ENCODE data around the gene VWA5B2.
"Not testable (repeated sequence)": the region's sequence is repeated elsewhere in the genome, so short reads cannot be mapped to it uniquely, and the experiment has no call there.

The VWA5B2 gene

DNA sequence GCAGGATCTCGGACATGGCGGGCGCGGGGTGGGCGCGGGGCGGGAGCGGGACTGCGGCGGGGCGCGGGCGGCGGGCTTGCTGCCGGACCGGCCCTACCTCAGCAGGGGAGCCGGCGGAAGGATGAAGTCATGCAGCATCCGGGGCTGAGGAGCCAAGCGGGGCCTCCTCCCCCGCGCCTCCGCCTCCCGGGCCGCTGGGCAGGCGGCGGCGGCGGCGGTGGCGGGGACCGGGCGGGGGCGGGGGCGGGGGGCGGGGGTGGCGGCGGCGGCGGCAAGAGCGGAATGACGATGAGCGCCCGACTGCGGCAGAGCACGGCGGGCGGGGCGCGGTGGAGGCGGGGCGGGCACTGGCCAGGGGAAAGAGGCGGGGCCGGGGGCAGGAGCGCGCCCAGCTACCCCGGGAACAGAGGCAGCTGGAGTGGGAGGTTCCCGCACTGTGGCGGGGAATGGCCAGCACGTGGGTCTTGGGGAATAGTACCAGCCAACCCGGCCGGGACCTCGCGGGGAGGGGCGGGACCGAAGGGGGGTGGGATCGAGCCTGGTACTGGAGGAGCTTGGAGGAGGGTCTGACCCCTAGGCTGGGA, 32.0 kb downstream of the VWA5B2 start, which contains the start of gene CAMK2N2:
Gene CAMK2N2 (minus strand): TSS at position 284 of the 584 bp plus-strand sequence. CDS start 268 bp downstream, at position 16.
- H3K4me3 ChIP-seq (ENCODE audit: low read depth, low read length): peak within 1 kb of the TSS; percentile 38
- TF ChIP-seq, protein P1, sequence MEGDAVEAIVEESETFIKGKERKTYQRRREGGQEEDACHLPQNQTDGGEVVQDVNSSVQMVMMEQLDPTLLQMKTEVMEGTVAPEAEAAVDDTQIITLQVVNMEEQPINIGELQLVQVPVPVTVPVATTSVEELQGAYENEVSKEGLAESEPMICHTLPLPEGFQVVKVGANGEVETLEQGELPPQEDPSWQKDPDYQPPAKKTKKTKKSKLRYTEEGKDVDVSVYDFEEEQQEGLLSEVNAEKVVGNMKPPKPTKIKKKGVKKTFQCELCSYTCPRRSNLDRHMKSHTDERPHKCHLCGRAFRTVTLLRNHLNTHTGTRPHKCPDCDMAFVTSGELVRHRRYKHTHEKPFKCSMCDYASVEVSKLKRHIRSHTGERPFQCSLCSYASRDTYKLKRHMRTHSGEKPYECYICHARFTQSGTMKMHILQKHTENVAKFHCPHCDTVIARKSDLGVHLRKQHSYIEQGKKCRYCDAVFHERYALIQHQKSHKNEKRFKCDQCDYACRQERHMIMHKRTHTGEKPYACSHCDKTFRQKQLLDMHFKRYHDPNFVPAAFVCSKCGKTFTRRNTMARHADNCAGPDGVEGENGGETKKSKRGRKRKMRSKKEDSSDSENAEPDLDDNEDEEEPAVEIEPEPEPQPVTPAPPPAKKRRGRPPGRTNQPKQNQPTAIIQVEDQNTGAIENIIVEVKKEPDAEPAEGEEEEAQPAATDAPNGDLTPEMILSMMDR (IDR thresholded peaks at IDR 0.05; ENCODE audit: low read depth, low read length, missing control alignments): no peak
- no peak for DNase-seq (ENCODE audit: low read depth)
- in situ Hi-C loops (cut with HindIII; ENCODE audit: low sequenced_read_pairs): no loop called here

GRCh38 chr3:184261854-184262763, 32.7 kb downstream of the VWA5B2 start:
- TF ChIP-seq, protein P1 (IDR thresholded peaks at IDR 0.05; ENCODE audit: low read depth, low read length, missing control alignments): no peak
- no peak for DNase-seq (ENCODE audit: low read depth)
- in situ Hi-C loops (cut with HindIII; ENCODE audit: low sequenced_read_pairs): no loop called here

DNA sequence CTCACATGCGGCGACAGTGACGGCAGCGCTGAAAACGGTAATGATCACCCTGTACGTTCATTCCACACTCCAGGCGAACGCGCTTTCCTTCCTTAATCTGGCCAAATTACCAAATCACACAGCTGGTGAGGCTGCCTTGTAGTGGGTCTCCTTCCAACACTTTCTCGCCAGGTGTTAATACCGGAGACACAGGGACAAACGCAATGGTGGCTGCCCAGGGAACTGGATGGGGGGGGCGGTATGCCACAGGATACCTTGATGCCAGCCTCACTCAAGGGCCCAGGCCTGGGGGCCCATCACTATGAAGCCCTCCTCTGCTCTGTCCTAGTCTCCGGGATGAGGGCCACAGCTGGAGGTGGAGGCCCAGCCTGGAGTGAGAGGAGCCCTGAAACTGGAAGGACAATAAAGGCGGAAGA, 33.4 kb downstream of the VWA5B2 start:
- in situ Hi-C loops (cut with HindIII; ENCODE audit: low sequenced_read_pairs): no loop called here
- H3K4me3 ChIP-seq (ENCODE audit: low read depth, low read length): no peak overlapping the region
- no peak for DNase-seq (ENCODE audit: low read depth)
- TF ChIP-seq, protein P1 (IDR thresholded peaks at IDR 0.05; ENCODE audit: low read depth, low read length, missing control alignments): no peak

More at GRCh38 chr3:184261854-184262763, 32.7 kb downstream of the VWA5B2 start:
- peak overlapping the region; percentile 38 for H3K4me3 ChIP-seq (ENCODE audit: low read depth, low read length)

- not testable (repeated sequence) for DNase-seq (ENCODE audit: low read depth); H3K4me3 ChIP-seq (ENCODE audit: low read depth, low read length)
- in situ Hi-C loops (cut with HindIII; ENCODE audit: low sequenced_read_pairs): loop anchor here (5.0 kb wide), 1 partner anchor 100 kb away; no protein-coding TSS in a partner anchor
These were observed 37.9 kb downstream of the VWA5B2 start for GRCh38 chr3:184267249-184267648.

- in situ Hi-C loops (cut with HindIII; ENCODE audit: low sequenced_read_pairs): no loop called here
- H3K4me3 ChIP-seq (ENCODE audit: low read depth, low read length): no peak overlapping the region
- TF ChIP-seq, protein P1 (IDR thresholded peaks at IDR 0.05; ENCODE audit: low read depth, low read length, missing control alignments): no peak
- no peak for DNase-seq (ENCODE audit: low read depth)
These were observed 42.9 kb downstream of the VWA5B2 start for GRCh38 chr3:184272269-184272668.

- in situ Hi-C loops (cut with HindIII; ENCODE audit: low sequenced_read_pairs): no loop called here
- TF ChIP-seq, protein P1 (IDR thresholded peaks at IDR 0.05; ENCODE audit: low read depth, low read length, missing control alignments): no peak
- no peak for DNase-seq (ENCODE audit: low read depth)
- no peak overlapping the region for H3K4me3 ChIP-seq (ENCODE audit: low read depth, low read length)
These were observed 46.0 kb downstream of the VWA5B2 start for GRCh38 chr3:184275381-184275701.

All from astrocyte of the cerebellum (primary cell).